Non-pigmented ciliary epithelial cell (primary cell): Measurements from ENCODE around the gene PDE5A.
"Not testable (repeated sequence)": the region's sequence is repeated elsewhere in the genome, so short reads cannot be mapped to it uniquely, and the experiment has no call there.

Experiments used
- DNase-seq: peaks from one replicate; pipeline ENCODE4 v3.0.0-alpha.2; 2010; ENCODE audit warnings: low read depth

PDE5A gene

GRCh38 chr4:119470021-119470736 is 158.4 kb downstream of the PDE5A start:
- peak; percentile 38 for DNase-seq

- not testable (repeated sequence) for DNase-seq
These were observed 159.6 kb downstream of the PDE5A start for GRCh38 chr4:119469039-119469438.

- not testable (repeated sequence) for DNase-seq
These were observed 165.9 kb downstream of the PDE5A start for GRCh38 chr4:119462733-119463132.

- not testable (repeated sequence) for DNase-seq
These were observed 172.9 kb downstream of the PDE5A start for GRCh38 chr4:119455734-119456133.

GRCh38 chr4:119454491-119455270 is 173.9 kb downstream of the PDE5A start:
- peak; percentile 93 for DNase-seq

- not testable (repeated sequence) for DNase-seq
These were observed 174.5 kb downstream of the PDE5A start for GRCh38 chr4:119454151-119454490.

GRCh38 chr4:119453286-119453685 is 175.3 kb downstream of the PDE5A start:
- DNase-seq: not testable (repeated sequence)

GRCh38 chr4:119449851-119450250 is 178.8 kb downstream of the PDE5A start:
- DNase-seq: not testable (repeated sequence)
